ENCODE data around the gene DNAH3. TPM values are rescaled to one million over a fixed set of nuclear protein-coding genes. Genes with fewer than 3 reads are reported as not detected.
A peak's percentile ranks its signal among the peaks of the same experiment; 100 is the strongest.

Gene DNAH3
- polyA plus RNA-seq, 2 of the 4 experiments (the other 2 are of a cell fraction) = 0.37 to 0.81 TPM

DNA sequence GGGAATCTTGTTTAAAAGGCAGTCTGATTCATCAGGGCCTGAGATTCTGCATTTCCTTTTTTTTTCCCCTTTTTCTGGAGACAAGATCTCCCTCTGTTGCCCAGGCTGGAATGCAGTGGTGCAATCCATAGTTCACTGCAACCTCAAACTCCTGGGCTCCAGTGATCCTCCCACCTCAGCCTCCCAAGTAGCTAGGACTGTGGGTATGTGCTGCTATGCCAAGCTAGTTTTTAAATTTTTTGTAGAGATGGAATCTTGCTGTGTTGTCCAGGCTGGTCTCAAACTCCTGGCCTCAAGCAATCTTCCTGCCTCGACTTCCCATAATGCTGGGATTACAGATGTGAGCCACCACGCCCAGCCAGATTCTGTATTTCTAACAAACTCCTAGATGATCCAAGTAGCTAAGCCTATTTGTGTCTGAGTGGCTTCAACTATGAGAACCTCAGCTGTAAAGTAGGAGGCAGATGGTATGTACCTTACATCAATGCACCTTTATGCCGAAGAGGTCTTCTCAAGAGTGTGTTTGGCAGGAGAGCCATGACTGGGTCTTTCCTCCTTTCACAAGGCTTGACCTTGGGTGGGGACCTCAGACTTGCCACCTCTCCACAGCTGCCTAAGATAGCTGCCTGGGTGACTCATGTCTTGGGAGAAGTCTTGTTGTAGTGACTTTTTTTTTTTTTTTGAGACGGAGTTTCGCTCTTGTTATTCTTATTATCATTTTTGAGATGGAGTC lies 18.8 kb upstream of the DNAH3 start:
- FAIRE-seq = no peak
- Histone ChIP-seq H3K4me2 (no peak overlapping the region), H3K9me3 (no peaks in the 10 kb centered on the region), H3K27ac (no peak overlapping the region), H3K4me3 (no peak overlapping the region), H3K4me1 (peaks cover 15% of the 10 kb centered on the region; the same call in 1 of the 3 replicates)
- ChIA-PET CTCF (interaction anchor here (0.6 to 1.8 kb wide), 9 partner anchors 10 to 132 kb away, joined by 3 to 8 read pairs (median 3); partner anchors contain the start of gene CRYM), POLR2A (interaction anchor here (0.7 kb wide), 1 partner anchor 133 kb away, joined by 3 read pairs; no protein-coding TSS in a partner anchor)
- no peak for ATAC-seq
- no peak for DNase-seq (ENCODE audit: low read depth in 1 of 2, low spot score in 1 of 2)
- WGBS (ENCODE audit: missing lambda C conversion rate) = 85% methylated on average over 5 of the region's 5 CpGs
- no peak for TF ChIP-seq HMGXB4 (CRISPR knock-in tag; IDR thresholded peaks at IDR 0.05; ENCODE audit: borderline replicate concordance)
- TF ChIP-seq FOXS1 (CRISPR knock-in tag; IDR thresholded peaks at IDR 0.05) = no peak
- TF ChIP-seq HES2 (IDR thresholded peaks at IDR 0.05) = no peak
- no peak for TF ChIP-seq NR3C1 (IDR thresholded peaks at IDR 0.05)
- no peak for TF ChIP-seq EHF (CRISPR knock-in tag; IDR thresholded peaks at IDR 0.05)
- TF ChIP-seq MAFK (IDR thresholded peaks at IDR 0.05; ENCODE audit: partially characterized antibody) = no peak
- TF ChIP-seq RFX5 (IDR thresholded peaks at IDR 0.05) = no peak
- TF ChIP-seq SMC3 (IDR thresholded peaks at IDR 0.05) = no peak
- no peak for TF ChIP-seq NFE2L2 (conservative IDR thresholded peaks at IDR 0.05; ENCODE audit: low read length)
- TF ChIP-seq PBX3 (IDR thresholded peaks at IDR 0.05) = no peak
- no peak for TF ChIP-seq TP53 (CRISPR knock-in tag; IDR thresholded peaks at IDR 0.05)
- TF ChIP-seq, protein P1, sequence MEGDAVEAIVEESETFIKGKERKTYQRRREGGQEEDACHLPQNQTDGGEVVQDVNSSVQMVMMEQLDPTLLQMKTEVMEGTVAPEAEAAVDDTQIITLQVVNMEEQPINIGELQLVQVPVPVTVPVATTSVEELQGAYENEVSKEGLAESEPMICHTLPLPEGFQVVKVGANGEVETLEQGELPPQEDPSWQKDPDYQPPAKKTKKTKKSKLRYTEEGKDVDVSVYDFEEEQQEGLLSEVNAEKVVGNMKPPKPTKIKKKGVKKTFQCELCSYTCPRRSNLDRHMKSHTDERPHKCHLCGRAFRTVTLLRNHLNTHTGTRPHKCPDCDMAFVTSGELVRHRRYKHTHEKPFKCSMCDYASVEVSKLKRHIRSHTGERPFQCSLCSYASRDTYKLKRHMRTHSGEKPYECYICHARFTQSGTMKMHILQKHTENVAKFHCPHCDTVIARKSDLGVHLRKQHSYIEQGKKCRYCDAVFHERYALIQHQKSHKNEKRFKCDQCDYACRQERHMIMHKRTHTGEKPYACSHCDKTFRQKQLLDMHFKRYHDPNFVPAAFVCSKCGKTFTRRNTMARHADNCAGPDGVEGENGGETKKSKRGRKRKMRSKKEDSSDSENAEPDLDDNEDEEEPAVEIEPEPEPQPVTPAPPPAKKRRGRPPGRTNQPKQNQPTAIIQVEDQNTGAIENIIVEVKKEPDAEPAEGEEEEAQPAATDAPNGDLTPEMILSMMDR (IDR thresholded peaks at IDR 0.05) = no peak
- no peak for TF ChIP-seq KDM1A (IDR thresholded peaks at IDR 0.05; ENCODE audit: low read depth)

- ATAC-seq = no peak
- H3K27ac ChIP-seq = peak overlapping the region in 1 of 2 experiments; percentile 34; a peak in 1 of 6 replicates
- peaks cover 17% of the 10 kb centered on the region; the same call in 2 of the 3 replicates for H3K4me1 ChIP-seq
- no peak for TF ChIP-seq CBX2 (IDR thresholded peaks at IDR 0.05; ENCODE audit: borderline replicate concordance, low read depth)
- TF ChIP-seq MAFK (IDR thresholded peaks at IDR 0.05; ENCODE audit: partially characterized antibody) = peak; percentile 32
- no peaks in the 10 kb centered on the region for H3K9me3 ChIP-seq
- POLR2A ChIA-PET = interaction anchor here (1.4 kb wide), 1 partner anchor 9 kb away, joined by 5 read pairs; the partner anchor contains the start of gene LDAF1
- H3K4me3 ChIP-seq = no peak overlapping the region
- CTCF ChIA-PET = interaction anchor here (1.0 to 3.1 kb wide), 6 partner anchors 11 to 133 kb away, joined by 3 to 17 read pairs (median 4); partner anchors contain the start of gene CRYM
- 94% methylated on average over 12 of the region's 12 CpGs for WGBS (ENCODE audit: missing lambda C conversion rate)
- FAIRE-seq = no peak
- DNase-seq (ENCODE audit: low read depth in 1 of 2, low spot score in 1 of 2) = no peak
- no peak overlapping the region; the same call in 2 of the 3 replicates for H3K4me2 ChIP-seq
Measured at GRCh38 chr16:21167929-21168602, 17.4 kb upstream of the DNAH3 start.

DNA sequence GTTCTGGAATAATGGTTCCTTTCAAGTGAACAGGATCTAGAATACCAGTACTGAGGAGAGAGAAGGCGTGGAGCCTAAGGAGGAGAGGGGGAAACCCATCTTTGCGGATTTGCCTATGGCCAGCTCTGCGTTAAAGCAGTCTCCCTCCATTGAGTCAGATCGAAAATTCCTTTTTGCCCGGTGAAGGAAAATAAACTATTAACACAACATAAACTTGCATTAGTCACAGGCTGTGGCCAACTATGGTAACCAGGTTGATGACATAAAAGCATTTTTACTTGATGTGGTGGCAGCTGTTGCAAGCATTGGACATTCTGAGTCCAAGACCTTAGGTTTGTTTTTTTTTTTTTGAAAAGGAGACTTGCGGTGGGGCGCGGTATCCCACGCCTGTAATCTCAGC lies 16.7 kb upstream of the DNAH3 start:
- Histone ChIP-seq H3K27ac (peak overlapping the region in 1 of 2 experiments; percentile 30; a peak in 1 of 6 replicates), H3K4me3 (no peak overlapping the region), H3K9me3 (no peaks in the 10 kb centered on the region), H3K4me2 (peak overlapping the region; percentile 14; the same call in 2 of the 3 replicates), H3K4me1 (peaks cover 24% of the 10 kb centered on the region; the same call in 2 of the 3 replicates)
- peak; percentile 39 to 62 for DNase-seq (ENCODE audit: low read depth in 1 of 2, low spot score in 1 of 2)
- WGBS (ENCODE audit: missing lambda C conversion rate) = 61% methylated on average over 9 of the region's 9 CpGs
- FAIRE-seq = no peak
- CTCF ChIA-PET = interaction anchor here (1.1 to 3.1 kb wide), 4 partner anchors 11 to 133 kb away, joined by 4 to 17 read pairs (median 12); no protein-coding TSS in a partner anchor
- TF ChIP-seq FOSL2 (IDR thresholded peaks at IDR 0.05) = no peak
- TF ChIP-seq FOSL2 (CRISPR knock-in tag; IDR thresholded peaks at IDR 0.05) = 0 out of 2 replicates have a peak, but pooled peaks have one; percentile 10
- no peak for TF ChIP-seq EP300 (IDR thresholded peaks at IDR 0.05)
- no peak for TF ChIP-seq MAFK (IDR thresholded peaks at IDR 0.05; ENCODE audit: partially characterized antibody)
- TF ChIP-seq CEBPB (IDR thresholded peaks at IDR 0.05) = 0 out of 4 replicates have a peak, but pooled peaks of 1 of the 2 experiments have one; percentile 4
- POLR2A ChIA-PET = interaction anchor here (0.6 to 1.4 kb wide), 2 partner anchors 9 to 85 kb away, joined by 4 to 5 read pairs; partner anchors contain the start of gene LDAF1
- peak; percentile 48 to 80; a peak in 5 of 6 replicates for ATAC-seq
